ENCODE measurements around the gene AURKAIP1. TPM values are rescaled to one million over a fixed set of nuclear protein-coding genes. Genes with fewer than 3 reads are reported as not detected.

AURKAIP1 gene
- total and polyA plus RNA-seq, 2 of the 13 experiments (the other 11 are each of a cell fraction or from before 2014, with no cell fraction given), result 69.5 to 175 TPM

DNA sequence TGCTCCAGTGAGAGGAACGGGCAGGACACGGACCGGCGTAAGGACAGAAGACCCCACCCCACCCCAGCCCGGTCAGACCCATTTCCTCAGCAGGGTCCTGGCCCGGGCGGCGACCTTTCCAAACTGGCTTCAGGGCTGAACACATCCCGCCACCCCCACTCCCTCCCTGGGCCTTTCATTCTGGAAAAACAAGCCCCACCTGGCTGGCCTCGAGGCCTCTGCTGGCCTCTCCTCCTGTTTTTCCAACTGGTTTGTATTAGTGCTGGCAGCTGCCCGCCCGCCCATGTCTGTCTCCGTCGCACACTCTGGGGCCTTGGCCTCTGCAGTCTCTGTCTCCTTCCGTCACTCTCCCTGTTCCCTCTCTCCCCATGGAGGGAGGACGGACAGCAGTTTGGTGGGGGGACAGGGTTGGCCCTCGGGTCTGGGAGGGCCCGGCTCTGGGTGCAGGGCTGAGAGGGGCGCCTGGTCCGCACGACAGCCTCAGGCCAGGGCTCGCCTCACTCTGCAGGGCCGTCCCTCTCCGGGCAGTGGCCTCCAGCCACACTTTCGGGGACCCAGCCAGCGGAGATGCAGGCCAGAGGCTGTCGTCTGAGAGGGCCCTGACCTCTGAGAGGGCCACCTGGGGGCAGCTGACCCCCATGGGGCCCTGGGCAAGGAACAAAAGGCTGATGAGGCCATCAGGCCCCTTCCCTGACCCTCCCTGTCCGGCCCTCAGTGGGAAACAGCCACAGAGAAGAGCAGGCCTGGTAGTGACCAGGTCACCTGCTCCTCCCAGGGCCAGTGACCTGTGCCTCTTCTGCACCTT, 15.1 kb downstream of the AURKAIP1 start (continued):
- TF ChIP-seq CBFB (CRISPR knock-in tag; IDR thresholded peaks at IDR 0.05) (no peak), KLF12 (CRISPR knock-in tag; IDR thresholded peaks at IDR 0.05; ENCODE audit: borderline replicate concordance) (0 out of 2 replicates have a peak, but pooled peaks have one; percentile 31), SIX1 (CRISPR knock-in tag; IDR thresholded peaks at IDR 0.05; ENCODE audit: borderline replicate concordance) (no peak), ZNF530 (CRISPR knock-in tag; IDR thresholded peaks at IDR 0.05; ENCODE audit: low read depth) (no peak), SMARCC2 (IDR thresholded peaks at IDR 0.05) (no peak), MAF1 (CRISPR knock-in tag; IDR thresholded peaks at IDR 0.05; ENCODE audit: borderline replicate concordance) (no peak), SALL1 (CRISPR knock-in tag; IDR thresholded peaks at IDR 0.05) (peak; percentile 68; the same call in 1 of the 2 replicates), ZNF317 (CRISPR knock-in tag; IDR thresholded peaks at IDR 0.05) (peak; percentile 57; the same call in 1 of the 2 replicates), RBFOX2 (IDR thresholded peaks at IDR 0.05; ENCODE audit: low read depth, low read length) (peak; percentile 82), ZNF543 (CRISPR knock-in tag; IDR thresholded peaks at IDR 0.05) (peak; percentile 81), ERF (CRISPR knock-in tag; IDR thresholded peaks at IDR 0.05) (0 out of 2 replicates have a peak, but pooled peaks have one; percentile 16), HDAC1 (CRISPR knock-in tag; IDR thresholded peaks at IDR 0.05) (peak; percentile 63), MBD4 (IDR thresholded peaks at IDR 0.05; ENCODE audit: borderline replicate concordance, low read length) (no peak), SOX5 (CRISPR knock-in tag; IDR thresholded peaks at IDR 0.05; ENCODE audit: borderline replicate concordance) (peak; percentile 91), MTF2 (CRISPR knock-in tag; IDR thresholded peaks at IDR 0.05; ENCODE audit: borderline replicate concordance) (no peak), HOXA3 (CRISPR knock-in tag; IDR thresholded peaks at IDR 0.05) (peak; percentile 58)
- TF ChIP-seq, protein P1, sequence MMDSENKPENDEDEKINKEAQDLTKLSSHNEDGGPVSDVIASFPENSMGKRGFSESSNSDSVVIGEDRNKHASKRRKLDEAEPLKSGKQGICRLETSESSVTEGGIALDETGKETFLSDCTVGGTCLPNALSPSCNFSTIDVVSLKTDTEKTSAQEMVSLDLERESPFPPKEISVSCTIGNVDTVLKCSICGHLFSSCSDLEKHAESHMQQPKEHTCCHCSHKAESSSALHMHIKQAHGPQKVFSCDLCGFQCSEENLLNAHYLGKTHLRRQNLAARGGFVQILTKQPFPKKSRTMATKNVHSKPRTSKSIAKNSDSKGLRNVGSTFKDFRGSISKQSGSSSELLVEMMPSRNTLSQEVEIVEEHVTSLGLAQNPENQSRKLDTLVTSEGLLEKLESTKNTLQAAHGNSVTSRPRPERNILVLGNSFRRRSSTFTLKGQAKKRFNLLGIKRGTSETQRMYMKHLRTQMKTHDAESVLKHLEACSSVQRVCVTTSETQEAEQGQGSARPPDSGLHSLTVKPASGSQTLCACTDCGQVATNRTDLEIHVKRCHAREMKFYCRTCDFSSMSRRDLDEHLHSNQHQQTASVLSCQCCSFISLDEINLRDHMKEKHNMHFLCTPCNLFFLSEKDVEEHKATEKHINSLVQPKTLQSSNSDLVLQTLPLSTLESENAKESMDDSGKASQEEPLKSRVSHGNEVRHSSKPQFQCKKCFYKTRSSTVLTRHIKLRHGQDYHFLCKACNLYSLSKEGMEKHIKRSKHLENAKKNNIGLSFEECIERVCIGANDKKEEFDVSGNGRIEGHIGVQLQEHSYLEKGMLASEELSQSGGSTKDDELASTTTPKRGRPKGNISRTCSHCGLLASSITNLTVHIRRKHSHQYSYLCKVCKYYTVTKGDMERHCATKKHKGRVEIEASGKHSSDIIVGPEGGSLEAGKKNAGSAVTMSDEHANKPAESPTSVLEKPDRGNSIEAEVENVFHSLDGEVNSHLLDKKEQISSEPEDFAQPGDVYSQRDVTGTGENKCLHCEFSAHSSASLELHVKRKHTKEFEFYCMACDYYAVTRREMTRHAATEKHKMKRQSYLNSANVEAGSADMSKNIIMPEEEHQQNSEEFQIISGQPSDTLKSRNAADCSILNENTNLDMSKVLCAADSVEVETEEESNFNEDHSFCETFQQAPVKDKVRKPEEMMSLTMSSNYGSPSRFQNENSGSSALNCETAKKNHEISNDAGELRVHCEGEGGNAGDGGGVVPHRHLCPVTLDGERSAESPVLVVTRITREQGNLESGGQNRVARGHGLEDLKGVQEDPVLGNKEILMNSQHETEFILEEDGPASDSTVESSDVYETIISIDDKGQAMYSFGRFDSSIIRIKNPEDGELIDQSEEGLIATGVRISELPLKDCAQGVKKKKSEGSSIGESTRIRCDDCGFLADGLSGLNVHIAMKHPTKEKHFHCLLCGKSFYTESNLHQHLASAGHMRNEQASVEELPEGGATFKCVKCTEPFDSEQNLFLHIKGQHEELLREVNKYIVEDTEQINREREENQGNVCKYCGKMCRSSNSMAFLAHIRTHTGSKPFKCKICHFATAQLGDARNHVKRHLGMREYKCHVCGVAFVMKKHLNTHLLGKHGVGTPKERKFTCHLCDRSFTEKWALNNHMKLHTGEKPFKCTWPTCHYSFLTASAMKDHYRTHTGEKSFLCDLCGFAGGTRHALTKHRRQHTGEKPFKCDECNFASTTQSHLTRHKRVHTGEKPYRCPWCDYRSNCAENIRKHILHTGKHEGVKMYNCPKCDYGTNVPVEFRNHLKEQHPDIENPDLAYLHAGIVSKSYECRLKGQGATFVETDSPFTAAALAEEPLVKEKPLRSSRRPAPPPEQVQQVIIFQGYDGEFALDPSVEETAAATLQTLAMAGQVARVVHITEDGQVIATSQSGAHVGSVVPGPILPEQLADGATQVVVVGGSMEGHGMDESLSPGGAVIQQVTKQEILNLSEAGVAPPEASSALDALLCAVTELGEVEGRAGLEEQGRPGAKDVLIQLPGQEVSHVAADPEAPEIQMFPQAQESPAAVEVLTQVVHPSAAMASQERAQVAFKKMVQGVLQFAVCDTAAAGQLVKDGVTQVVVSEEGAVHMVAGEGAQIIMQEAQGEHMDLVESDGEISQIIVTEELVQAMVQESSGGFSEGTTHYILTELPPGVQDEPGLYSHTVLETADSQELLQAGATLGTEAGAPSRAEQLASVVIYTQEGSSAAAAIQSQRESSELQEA (CRISPR knock-in tag; IDR thresholded peaks at IDR 0.05; ENCODE audit: not compliant biosample characterization), result peak; percentile 50
- TF ChIP-seq, protein P2, sequence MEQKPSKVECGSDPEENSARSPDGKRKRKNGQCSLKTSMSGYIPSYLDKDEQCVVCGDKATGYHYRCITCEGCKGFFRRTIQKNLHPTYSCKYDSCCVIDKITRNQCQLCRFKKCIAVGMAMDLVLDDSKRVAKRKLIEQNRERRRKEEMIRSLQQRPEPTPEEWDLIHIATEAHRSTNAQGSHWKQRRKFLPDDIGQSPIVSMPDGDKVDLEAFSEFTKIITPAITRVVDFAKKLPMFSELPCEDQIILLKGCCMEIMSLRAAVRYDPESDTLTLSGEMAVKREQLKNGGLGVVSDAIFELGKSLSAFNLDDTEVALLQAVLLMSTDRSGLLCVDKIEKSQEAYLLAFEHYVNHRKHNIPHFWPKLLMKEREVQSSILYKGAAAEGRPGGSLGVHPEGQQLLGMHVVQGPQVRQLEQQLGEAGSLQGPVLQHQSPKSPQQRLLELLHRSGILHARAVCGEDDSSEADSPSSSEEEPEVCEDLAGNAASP (CRISPR knock-in tag; IDR thresholded peaks at IDR 0.05; ENCODE audit: borderline replicate concordance), result peak; percentile 89; the same call in 1 of the 2 replicates
- TF ChIP-seq, protein P3, sequence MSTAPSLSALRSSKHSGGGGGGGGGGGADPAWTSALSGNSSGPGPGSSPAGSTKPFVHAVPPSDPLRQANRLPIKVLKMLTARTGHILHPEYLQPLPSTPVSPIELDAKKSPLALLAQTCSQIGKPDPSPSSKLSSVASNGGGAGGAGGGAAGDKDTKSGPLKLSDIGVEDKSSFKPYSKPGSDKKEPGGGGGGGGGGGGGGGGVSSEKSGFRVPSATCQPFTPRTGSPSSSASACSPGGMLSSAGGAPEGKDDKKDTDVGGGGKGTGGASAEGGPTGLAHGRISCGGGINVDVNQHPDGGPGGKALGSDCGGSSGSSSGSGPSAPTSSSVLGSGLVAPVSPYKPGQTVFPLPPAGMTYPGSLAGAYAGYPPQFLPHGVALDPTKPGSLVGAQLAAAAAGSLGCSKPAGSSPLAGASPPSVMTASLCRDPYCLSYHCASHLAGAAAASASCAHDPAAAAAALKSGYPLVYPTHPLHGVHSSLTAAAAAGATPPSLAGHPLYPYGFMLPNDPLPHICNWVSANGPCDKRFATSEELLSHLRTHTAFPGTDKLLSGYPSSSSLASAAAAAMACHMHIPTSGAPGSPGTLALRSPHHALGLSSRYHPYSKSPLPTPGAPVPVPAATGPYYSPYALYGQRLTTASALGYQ (CRISPR knock-in tag; IDR thresholded peaks at IDR 0.05), result peak; percentile 77; the same call in 1 of the 2 replicates
